ENCODE measurements around the gene LTO1. TPM values are rescaled to one million over a fixed set of nuclear protein-coding genes. Genes with fewer than 3 reads are reported as not detected.

The LTO1 gene
- total RNA-seq, 1 donor from 2014 or later: 15.9 TPM

DNA sequence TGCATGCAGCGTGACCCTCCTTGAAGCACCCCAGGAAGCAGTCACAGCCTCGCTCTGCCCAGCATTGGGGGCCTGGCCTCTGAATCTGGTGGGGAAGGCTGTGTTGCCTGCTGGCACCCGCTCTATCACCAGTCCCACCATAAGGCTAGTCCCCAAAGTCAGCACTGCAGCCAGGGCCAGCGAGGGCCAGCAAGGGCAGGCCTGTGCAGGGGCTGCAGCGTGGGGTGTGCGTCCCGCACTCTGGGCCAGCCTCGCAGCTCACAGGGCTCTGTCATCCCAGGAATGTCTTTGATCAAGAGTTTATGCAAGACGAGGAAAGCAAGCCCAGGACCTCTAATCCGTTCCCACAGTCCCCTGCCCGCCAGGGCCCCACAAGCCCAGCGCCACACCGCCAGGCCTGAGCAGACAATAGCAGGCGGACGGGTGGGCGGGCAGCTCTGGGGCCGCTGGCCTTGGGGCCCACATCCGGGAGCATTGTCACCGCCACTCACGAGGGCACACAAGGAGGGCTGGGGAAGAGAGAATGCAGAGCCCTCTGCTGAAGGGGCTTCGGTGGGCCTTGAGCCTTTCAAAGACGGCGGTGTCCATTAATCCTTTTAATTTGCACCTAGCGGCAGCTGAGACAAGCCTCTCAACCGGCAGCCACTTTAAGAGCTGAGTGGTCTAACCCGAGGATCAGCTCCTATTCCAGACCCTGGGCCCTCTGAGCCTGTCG lies 17.1 kb downstream of the LTO1 start:
- H3K4me3 ChIP-seq (ENCODE audit: low read depth, low read length): no peak overlapping the region
- TF ChIP-seq, protein P1, sequence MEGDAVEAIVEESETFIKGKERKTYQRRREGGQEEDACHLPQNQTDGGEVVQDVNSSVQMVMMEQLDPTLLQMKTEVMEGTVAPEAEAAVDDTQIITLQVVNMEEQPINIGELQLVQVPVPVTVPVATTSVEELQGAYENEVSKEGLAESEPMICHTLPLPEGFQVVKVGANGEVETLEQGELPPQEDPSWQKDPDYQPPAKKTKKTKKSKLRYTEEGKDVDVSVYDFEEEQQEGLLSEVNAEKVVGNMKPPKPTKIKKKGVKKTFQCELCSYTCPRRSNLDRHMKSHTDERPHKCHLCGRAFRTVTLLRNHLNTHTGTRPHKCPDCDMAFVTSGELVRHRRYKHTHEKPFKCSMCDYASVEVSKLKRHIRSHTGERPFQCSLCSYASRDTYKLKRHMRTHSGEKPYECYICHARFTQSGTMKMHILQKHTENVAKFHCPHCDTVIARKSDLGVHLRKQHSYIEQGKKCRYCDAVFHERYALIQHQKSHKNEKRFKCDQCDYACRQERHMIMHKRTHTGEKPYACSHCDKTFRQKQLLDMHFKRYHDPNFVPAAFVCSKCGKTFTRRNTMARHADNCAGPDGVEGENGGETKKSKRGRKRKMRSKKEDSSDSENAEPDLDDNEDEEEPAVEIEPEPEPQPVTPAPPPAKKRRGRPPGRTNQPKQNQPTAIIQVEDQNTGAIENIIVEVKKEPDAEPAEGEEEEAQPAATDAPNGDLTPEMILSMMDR (conservative IDR thresholded peaks at IDR 0.05; ENCODE audit: low read depth, low read length): no peak
- no peak for DNase-seq (ENCODE audit: low read depth)

GRCh38 chr11:69657456-69657910 lies 17.7 kb downstream of the LTO1 start:
- no peak for DNase-seq (ENCODE audit: low read depth)

DNA sequence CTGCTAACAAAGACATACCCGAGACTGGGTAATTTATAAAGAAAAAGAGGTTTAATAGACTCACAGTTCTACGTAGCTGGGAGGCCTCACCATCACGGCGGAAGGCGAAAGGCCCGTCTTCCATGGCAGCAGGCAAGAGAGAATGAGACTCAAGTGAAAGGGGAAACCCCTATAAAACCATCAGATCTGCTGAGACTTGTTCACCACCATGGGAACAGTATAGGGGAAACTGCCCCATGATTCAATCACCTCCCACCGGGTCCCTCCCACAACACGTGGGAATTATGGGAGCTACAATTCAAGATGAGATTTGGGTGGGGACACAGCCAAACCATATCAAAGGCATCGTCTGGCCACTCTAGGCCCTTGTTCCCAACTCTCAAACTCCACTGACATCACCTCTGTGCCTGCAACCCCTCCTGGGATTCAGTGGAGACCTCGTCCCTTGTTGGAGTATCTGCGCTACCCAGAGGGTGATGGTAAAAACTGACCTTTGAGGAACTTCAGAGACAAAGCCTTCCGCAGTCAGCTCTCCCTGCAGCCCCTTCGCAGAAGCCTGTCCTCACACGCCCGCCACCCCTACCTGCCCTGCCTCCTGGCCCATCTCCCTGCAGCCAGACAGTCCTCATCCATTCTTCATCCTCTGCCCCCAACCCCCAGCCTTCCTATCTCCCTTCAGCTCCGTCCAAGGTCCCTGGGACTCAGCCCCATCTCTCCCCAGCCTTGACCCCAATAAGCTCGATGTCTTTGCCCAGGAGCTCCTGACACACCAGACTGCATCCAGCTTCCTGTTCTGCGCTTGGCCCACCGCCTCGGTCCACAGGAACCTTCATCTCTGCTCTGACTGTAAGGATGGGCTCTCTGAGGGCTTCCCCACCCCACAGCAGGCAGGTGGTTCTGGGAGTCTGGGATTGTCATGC lies 18.4 kb downstream of the LTO1 start:
- TF ChIP-seq, protein P1 (conservative IDR thresholded peaks at IDR 0.05; ENCODE audit: low read depth, low read length): no peak
- H3K4me3 ChIP-seq (ENCODE audit: low read depth, low read length): no peak overlapping the region
- DNase-seq (ENCODE audit: low read depth): no peak

More at GRCh38 chr11:69657456-69657910, 17.7 kb downstream of the LTO1 start:
- H3K4me3 ChIP-seq (ENCODE audit: low read depth, low read length): no peak overlapping the region
- TF ChIP-seq, protein P1 (conservative IDR thresholded peaks at IDR 0.05; ENCODE audit: low read depth, low read length): no peak

GRCh38 chr11:69655479-69656428 lies 19.4 kb downstream of the LTO1 start:
- TF ChIP-seq, protein P1 (conservative IDR thresholded peaks at IDR 0.05; ENCODE audit: low read depth, low read length): no peak

DNA sequence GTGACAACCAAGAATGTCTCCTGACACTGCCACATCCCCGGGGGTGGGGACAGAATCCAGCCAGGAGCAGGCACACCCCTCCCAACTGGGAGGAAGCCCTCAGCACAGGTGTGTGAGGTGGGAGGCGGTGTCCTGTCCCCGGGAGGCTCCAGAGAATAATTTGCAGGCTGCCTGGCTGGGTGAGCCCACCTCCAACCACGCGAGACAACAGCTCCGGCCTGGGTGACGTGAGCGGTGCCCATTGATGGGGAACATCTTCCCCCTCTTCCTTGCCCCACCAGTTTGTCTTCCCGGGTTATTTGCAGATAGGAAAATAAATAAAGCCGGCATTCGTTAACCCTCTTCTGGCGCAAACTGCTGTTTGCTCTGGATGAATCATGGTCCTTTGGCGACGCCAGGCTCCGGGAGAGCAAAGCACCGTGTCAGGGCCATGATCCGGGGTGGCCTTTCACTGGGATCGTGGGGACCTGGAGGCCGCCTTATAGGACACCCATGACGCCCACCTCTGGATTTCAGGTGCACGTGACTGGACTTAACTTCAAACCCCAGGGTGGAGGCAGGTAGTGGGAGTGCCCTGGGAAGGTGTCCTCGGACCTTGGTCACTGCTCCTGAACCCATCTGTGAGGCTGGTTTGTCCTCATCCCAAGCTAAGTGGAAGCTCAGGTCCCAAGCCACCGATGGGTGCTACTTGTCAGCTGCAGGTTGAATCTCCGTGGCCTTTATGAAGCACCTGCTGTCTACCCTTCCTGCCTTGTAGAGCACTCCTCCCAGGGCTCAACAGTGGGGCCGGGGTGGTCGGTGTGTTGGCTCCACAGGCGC lies 20.3 kb downstream of the LTO1 start:
- no peak overlapping the region for H3K4me3 ChIP-seq (ENCODE audit: low read depth, low read length)
- TF ChIP-seq, protein P1 (conservative IDR thresholded peaks at IDR 0.05; ENCODE audit: low read depth, low read length): no peak
- DNase-seq (ENCODE audit: low read depth): no peak

More at GRCh38 chr11:69655479-69656428, 19.4 kb downstream of the LTO1 start:
- no peak overlapping the region for H3K4me3 ChIP-seq (ENCODE audit: low read depth, low read length)
- DNase-seq (ENCODE audit: low read depth): no peak

All from epithelial cell of proximal tubule (primary cell).